K562 (cell line): ENCODE measurements around the gene GPR148. TPM values are rescaled to one million over a fixed set of nuclear protein-coding genes. Genes with fewer than 3 reads are reported as not detected.
A peak's percentile ranks its signal among the peaks of the same experiment; 100 is the strongest.

Experiments
- ATAC-seq: fragments of 200-7000 bp; cut with Tn5 transposase; 3 replicates; pipeline ENCODE4 v1.9.1; 2020; ENCODE audit warnings: moderate library complexity
- BruUV-seq: library from RNA; stranded (reverse); fragments of 400-500 nt; replicated peaks from 2 replicates; lab custom pipeline; 2021; lab: Mats Ljungman, UMichigan
- CTCF ChIA-PET: fragments of 300-600 bp; formaldehyde crosslinking; extraction: SDS; loops from one replicate; lab custom pipeline; 2021; ENCODE audit warnings: low intra/inter-chr PET ratio; lab: Yijun Ruan, JAX
- POLR2A ChIA-PET: fragments of 300-600, 350-650 bp; sonication (Branson Sonifier 250); formaldehyde crosslinking; extraction: SDS; loops from one replicate; lab custom pipeline; 2021; ENCODE audit warnings: antibody characterized with exemption, inconsistent platforms; lab: Yijun Ruan, JAX
- DNase-seq, 4 experiments: peaks; one replicate each; pipeline versions ENCODE4 v3.0.0 to v3.0.0-alpha.2; 2011 to 2018; ENCODE audit warnings: low spot score in 3 of 4, mixed read lengths in 3 of 4; ENCODE audit errors: extremely low read depth in 1 of 4
- FAIRE-seq: peaks from 2 replicates; lab custom pipeline; 2011; peaks lifted over from hg19 to GRCh38; lab: Jason Lieb, UNC
- H2AFZ ChIP-seq: 2 replicates; pipeline ENCODE4 v1.6.0; 2011; ENCODE audit warnings: low read depth, low read length, control low read depth, inconsistent platforms
- H3K27ac ChIP-seq: fragments of 200-600 bp; 3 replicates; pipeline ENCODE4 v1.8.0; 2011; ENCODE audit warnings: low read depth, mild to moderate bottlenecking, control low read depth, inconsistent platforms, low read length, moderate library complexity, mixed read lengths; ENCODE audit errors: extremely low read depth
- H3K27me3 ChIP-seq, 2 experiments: fragments of 300-600 bp in 1 of 2; 2 replicates in 1 of 2; 3 replicates in 1 of 2; pipeline versions ENCODE4 v1.6.0 to v1.8.0; 2011; ENCODE audit warnings: inconsistent platforms in 2 of 2, low read length in 2 of 2, mild to moderate bottlenecking in 1 of 2, mixed read lengths in 1 of 2, moderate library complexity in 1 of 2; ENCODE audit not compliant: control insufficient read depth in 2 of 2, insufficient read depth in 2 of 2
- H3K36me3 ChIP-seq: fragments of 300-600 bp; 3 replicates; pipeline ENCODE4 v1.8.0; 2011; ENCODE audit warnings: mild to moderate bottlenecking, low read length, inconsistent platforms; ENCODE audit not compliant: control insufficient read depth, insufficient read depth
- H3K4me1 ChIP-seq, 2 experiments: fragments of 200-600 bp in 1 of 2; replicated peaks in 1 of 2; 2 replicates in 1 of 2; 3 replicates in 1 of 2; pipeline versions ENCODE4 v1.5.1 to v1.8.0; 2011; ENCODE audit warnings: inconsistent platforms in 2 of 2, low read length in 2 of 2, mild to moderate bottlenecking in 1 of 2, mixed read lengths in 1 of 2, moderate library complexity in 1 of 2; ENCODE audit not compliant: control insufficient read depth in 2 of 2, insufficient read depth in 2 of 2
- H3K4me2 ChIP-seq: 2 replicates; pipeline ENCODE4 v1.6.1; 2011; ENCODE audit warnings: low read length, control low read depth, inconsistent platforms, mixed read lengths; ENCODE audit not compliant: insufficient read depth
- H3K4me3 ChIP-seq: fragments of 200-600 bp; sonication (generic), shearing (Covaris generic); 2 replicates; pipeline ENCODE4 v1.5.1; 2016; ENCODE audit warnings: control low read depth, inconsistent platforms
- H3K79me2 ChIP-seq: fragments of 200-600 bp; 3 replicates; pipeline ENCODE4 v1.8.0; 2011; ENCODE audit warnings: low read length, inconsistent platforms; ENCODE audit not compliant: control insufficient read depth, insufficient read depth
- H3K9ac ChIP-seq, 2 experiments: 2 replicates each; pipeline versions ENCODE4 v1.6.0 to v1.6.1; 2011; ENCODE audit warnings: low read depth in 2 of 2, low read length in 2 of 2, control low read depth in 1 of 2, inconsistent platforms in 1 of 2, mild to moderate bottlenecking in 1 of 2, mixed read lengths in 1 of 2; ENCODE audit not compliant: insufficient read depth in 1 of 2
- H3K9me1 ChIP-seq: one replicate; pipeline ENCODE4 v1.6.0; 2011; ENCODE audit warnings: inconsistent platforms, mild to moderate bottlenecking, low read length, moderate library complexity; ENCODE audit not compliant: control insufficient read depth, insufficient read depth
- H3K9me3 ChIP-seq: replicated peaks from 2 replicates; pipeline ENCODE4 v1.5.1; 2011; ENCODE audit warnings: low read depth, low read length, inconsistent platforms; ENCODE audit not compliant: control insufficient read depth, insufficient read depth
- H4K20me1 ChIP-seq: replicated peaks from 2 replicates; pipeline ENCODE4 v1.6.1; 2011; ENCODE audit warnings: low read length, inconsistent platforms, mixed read lengths; ENCODE audit not compliant: control insufficient read depth, insufficient read depth
- HDAC3 ChIP-seq: fragments of 450-650 bp; IDR thresholded peaks from 2 replicates; pipeline ENCODE4 v1.6.1; 2018; ENCODE audit warnings: borderline replicate concordance, mild to moderate bottlenecking, moderate library complexity; ENCODE audit not compliant: partially characterized antibody
- MAFG ChIP-seq: fragments of 450-650 bp; conservative IDR thresholded peaks from 2 replicates; pipeline ENCODE4 v1.6.1; 2016; ENCODE audit warnings: missing genetic modification characterization, missing compliant biosample characterization
- SAFB ChIP-seq: fragments of 200-400 bp; formaldehyde crosslinking; IDR thresholded peaks from 2 replicates; pipeline ENCODE4 v1.6.1; 2017; ENCODE audit warnings: low read depth, low read length, borderline replicate concordance
- SFPQ ChIP-seq: fragments of 200-400 bp; formaldehyde crosslinking; IDR thresholded peaks from 2 replicates; pipeline ENCODE4 v1.6.1; 2017; ENCODE audit warnings: mild to moderate bottlenecking, low read depth, low read length, moderate library complexity
- SMAD4 ChIP-seq: fragments of 250-450 bp; sonication (Bioruptor Pico); conservative IDR thresholded peaks from 2 replicates; pipeline ENCODE4 v1.8.0; 2021; ENCODE audit warnings: inconsistent platforms, mild to moderate bottlenecking, moderate library complexity
- SRSF1 ChIP-seq: fragments of 200-400 bp; formaldehyde crosslinking; IDR thresholded peaks from 2 replicates; pipeline ENCODE4 v1.6.1; 2017; ENCODE audit warnings: mild to moderate bottlenecking, low read depth, low read length, moderate library complexity
- WGBS: fragments of 100-300 bp; shearing (Covaris generic); methylation state at CpG from one replicate; pipeline ENCODE4 v1.1.6; 2016; ENCODE audit warnings: low coverage, mixed read lengths; ENCODE audit not compliant: insufficient coverage; ENCODE audit errors: missing lambda C conversion rate; 5-methylcytosine and 5-hydroxymethylcytosine counted together
- in situ Hi-C: fragments of 300-500 bp; cut with MboI; formaldehyde crosslinking; loops from 4 replicates; pipeline ENCODE4 v1.15.0; 2018; ENCODE audit warnings: inconsistent platforms, mixed read lengths
- intact Hi-C: fragments of 100-400 bp; cut with micrococcal nuclease; formaldehyde crosslinking; loops from 2 replicates; pipeline ENCODE4 v1.14.2; 2022
- polyA plus RNA-seq, 8 experiments: library from polyadenylated mRNA; depleted of rRNA in 4 of 8; stranded (reverse) in 5 of 8; unstranded in 3 of 8; fragments of >200 nt; fragmentation: Nextera tagmentation in 2 of 8; fragmentation: Illumina TruSeq in 1 of 8; extraction: Ambion mirVana in 2 of 8; extraction: Trizol in 1 of 8; gene quantifications; 2 replicates each; pipeline versions ENCODE4 v1.2.1 to v1.2.3, GENCODE V29; 2011 to 2014; ENCODE audit warnings: inconsistent platforms in 1 of 8, missing spikeins in 1 of 8
- total RNA-seq, 7 experiments: library from RNA; depleted of rRNA in 6 of 7; stranded (reverse); fragments of >200 nt in 6 of 7; fragmentation: Illumina TruSeq in 2 of 7; extraction: Trizol in 2 of 7; gene quantifications; 2 replicates each; pipeline versions ENCODE4 v1.2.1 to v1.2.3, GENCODE V29; 2011 to 2021; ENCODE audit warnings: low replicate concordance in 1 of 7

The GPR148 gene
- total and polyA plus RNA-seq, 9 of the 15 experiments (the other 6 are each of a cell fraction or from before 2014, with no cell fraction given): not detected

GRCh38 chr2:130726614-130727180 lies 2.2 kb upstream of the GPR148 start:
- TF ChIP-seq SRSF1 (no peak), SAFB (no peak), MAFG (no peak), HDAC3 (no peak), SMAD4 (CRISPR knock-in tag) (no peak), SFPQ (no peak)
- Histone ChIP-seq H3K9me3 (no peaks in the 10 kb centered on the region; the same call in 1 of the 2 replicates), H2AFZ (peak overlapping the region; percentile 97), H3K9ac (peak overlapping the region in 1 of 2 experiments; percentile 51; a peak in 2 of 4 replicates), H3K4me1 (peaks cover 7 to 23% of the 10 kb centered on the region in 2 experiments), H3K4me3 (peak overlapping the region; percentile 57), H3K4me2 (peak overlapping the region; percentile 90), H3K9me1 (peaks cover 7% of the 10 kb centered on the region), H4K20me1 (no peaks in the 10 kb centered on the region; the same call in 1 of the 2 replicates), H3K36me3 (no peaks in the 10 kb centered on the region), H3K27me3 (peaks cover 11 to 27% of the 10 kb centered on the region in 2 experiments; a peak in 3 of 5 replicates), H3K79me2 (no peaks in the 10 kb centered on the region), H3K27ac (no peak overlapping the region)
- POLR2A ChIA-PET: no interaction called here
- CTCF ChIA-PET: no interaction called here
- no peak for DNase-seq
- in situ Hi-C loops (no loop called here), intact Hi-C loops (no loop called here)
- no TSS peak for BruUV-seq
- FAIRE-seq: no peak
- ATAC-seq: no peak
- WGBS: 81% methylated on average over 19 of the region's 20 CpGs
